OCI-LY3 (cell line): ENCODE data around the gene OR2T27.

ENCODE experiments used
- H2AFZ ChIP-seq: fragments of 200-600, 300-600 bp; shearing (Covaris generic); 2 replicates; pipeline ENCODE4 v1.6.0; 2014; ENCODE audit warnings: antibody characterized with exemption, low read depth, low read length
- H3K27ac ChIP-seq: fragments of 200-600, 300-600 bp; sonication (generic); 2 replicates; pipeline ENCODE4 v1.5.1; 2014; ENCODE audit warnings: mild to moderate bottlenecking, low read length, moderate library complexity, mixed read lengths
- H3K27me3 ChIP-seq: fragments of 200-600, 300-600 bp; sonication (generic); 2 replicates; pipeline ENCODE4 v1.6.1; 2014; ENCODE audit warnings: low read depth, low read length, mixed read lengths
- H3K36me3 ChIP-seq: fragments of 200-600, 300-600 bp; sonication (generic); replicated peaks from 2 replicates; pipeline ENCODE3; 2014; ENCODE audit warnings: low read depth, low read length, mixed read lengths
- H3K4me1 ChIP-seq: fragments of 300-600, 200-600 bp; sonication (generic); 2 replicates; pipeline ENCODE4 v1.6.1; 2014; ENCODE audit warnings: low read length, mixed read lengths
- H3K4me2 ChIP-seq: fragments of 200-600, 300-600 bp; sonication (generic); 2 replicates; pipeline ENCODE4 v1.6.1; 2014; ENCODE audit warnings: low read length, mixed read lengths
- H3K4me3 ChIP-seq: fragments of 300-600, 200-600 bp; sonication (generic); 2 replicates; pipeline ENCODE4 v1.5.1; 2014; ENCODE audit warnings: antibody characterized with exemption, mild to moderate bottlenecking, low read length, moderate library complexity
- H3K79me2 ChIP-seq: fragments of 300-600, 200-600 bp; shearing (Covaris generic); 2 replicates; pipeline ENCODE4 v1.6.1; 2014; ENCODE audit warnings: mild to moderate bottlenecking, low read length, mixed read lengths
- H3K9ac ChIP-seq: fragments of 300-600, 200-600 bp; shearing (Covaris generic); 2 replicates; pipeline ENCODE4 v1.6.0; 2014; ENCODE audit warnings: mild to moderate bottlenecking, low read length, moderate library complexity
- H3K9me3 ChIP-seq: fragments of 200-600, 300-600 bp; shearing (Covaris generic); 2 replicates; pipeline ENCODE4 v1.6.1; 2014; ENCODE audit warnings: low read length, mixed read lengths; ENCODE audit not compliant: insufficient read depth
- H4K20me1 ChIP-seq: fragments of 200-600, 300-600 bp; sonication (generic); 2 replicates; pipeline ENCODE4 v1.6.1; 2016; ENCODE audit warnings: low read length, mixed read lengths; ENCODE audit not compliant: insufficient read depth
- EZH2phosphoT487 ChIP-seq: fragments of 200-600 bp; shearing (Covaris generic); IDR thresholded peaks from 2 replicates; pipeline ENCODE4 v1.6.1; 2018; ENCODE audit warnings: antibody characterized with exemption, mixed run types, low read depth
- TF ChIP-seq, protein P1 (sequence below): fragments of 200-600, 300-600 bp; sonication (generic); IDR thresholded peaks from 2 replicates; pipeline ENCODE4 v1.5.1; 2014; ENCODE audit warnings: antibody characterized with exemption, low read length, low read depth

The OR2T27 gene

DNA sequence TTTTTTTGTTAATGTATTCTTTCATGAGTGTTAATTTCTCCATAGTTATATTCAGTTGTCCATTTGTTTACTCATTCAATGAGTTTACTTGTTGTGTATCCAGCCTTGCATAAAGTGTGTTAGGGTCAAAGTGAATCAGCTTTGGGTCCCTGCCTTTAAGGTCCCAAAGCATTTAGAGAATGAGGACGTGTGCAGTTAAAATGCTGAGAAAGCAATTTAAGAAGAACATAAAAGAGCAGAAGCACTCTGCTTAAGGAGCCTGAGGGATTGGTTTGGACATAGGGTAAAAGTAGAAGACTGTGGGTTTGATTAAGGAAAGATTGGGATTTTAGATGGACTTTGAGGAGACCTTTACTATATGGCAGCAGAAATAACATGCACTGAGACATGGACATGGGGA is 43.8 kb upstream of the OR2T27 start:
- Histone ChIP-seq H3K4me2 (no peak overlapping the region), H4K20me1 (no peaks in the 10 kb centered on the region), H3K36me3 (no peaks in the 10 kb centered on the region), H3K4me3 (no peak overlapping the region), H3K9ac (no peak overlapping the region), H3K79me2 (no peaks in the 10 kb centered on the region), H3K27me3 (peaks cover 45% of the 10 kb centered on the region), H3K9me3 (no peaks in the 10 kb centered on the region), H2AFZ (no peak overlapping the region), H3K4me1 (no peaks in the 10 kb centered on the region), H3K27ac (no peak overlapping the region)
- TF ChIP-seq, protein P1, sequence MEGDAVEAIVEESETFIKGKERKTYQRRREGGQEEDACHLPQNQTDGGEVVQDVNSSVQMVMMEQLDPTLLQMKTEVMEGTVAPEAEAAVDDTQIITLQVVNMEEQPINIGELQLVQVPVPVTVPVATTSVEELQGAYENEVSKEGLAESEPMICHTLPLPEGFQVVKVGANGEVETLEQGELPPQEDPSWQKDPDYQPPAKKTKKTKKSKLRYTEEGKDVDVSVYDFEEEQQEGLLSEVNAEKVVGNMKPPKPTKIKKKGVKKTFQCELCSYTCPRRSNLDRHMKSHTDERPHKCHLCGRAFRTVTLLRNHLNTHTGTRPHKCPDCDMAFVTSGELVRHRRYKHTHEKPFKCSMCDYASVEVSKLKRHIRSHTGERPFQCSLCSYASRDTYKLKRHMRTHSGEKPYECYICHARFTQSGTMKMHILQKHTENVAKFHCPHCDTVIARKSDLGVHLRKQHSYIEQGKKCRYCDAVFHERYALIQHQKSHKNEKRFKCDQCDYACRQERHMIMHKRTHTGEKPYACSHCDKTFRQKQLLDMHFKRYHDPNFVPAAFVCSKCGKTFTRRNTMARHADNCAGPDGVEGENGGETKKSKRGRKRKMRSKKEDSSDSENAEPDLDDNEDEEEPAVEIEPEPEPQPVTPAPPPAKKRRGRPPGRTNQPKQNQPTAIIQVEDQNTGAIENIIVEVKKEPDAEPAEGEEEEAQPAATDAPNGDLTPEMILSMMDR = no peak
- no peak for TF ChIP-seq EZH2phosphoT487

DNA sequence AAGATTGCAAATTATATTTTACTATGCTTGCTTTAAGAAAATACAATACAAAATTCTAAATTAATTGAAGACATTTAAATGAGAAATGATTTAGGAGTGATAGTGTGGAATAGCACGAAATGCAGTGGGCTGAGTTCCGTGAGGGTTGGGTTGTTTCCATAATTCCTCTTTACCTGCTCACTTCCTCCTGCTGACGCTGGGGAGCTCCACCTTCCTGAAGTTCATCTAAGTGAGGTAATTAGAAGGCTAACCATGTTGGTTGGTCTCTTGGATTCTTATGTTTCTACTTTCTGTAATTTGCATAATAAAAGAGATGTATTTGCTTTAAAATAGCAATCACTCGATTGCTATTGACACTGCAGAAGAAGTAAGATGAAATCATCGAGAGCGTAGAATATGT is 42.6 kb upstream of the OR2T27 start:
- no peak overlapping the region for H2AFZ ChIP-seq

DNA sequence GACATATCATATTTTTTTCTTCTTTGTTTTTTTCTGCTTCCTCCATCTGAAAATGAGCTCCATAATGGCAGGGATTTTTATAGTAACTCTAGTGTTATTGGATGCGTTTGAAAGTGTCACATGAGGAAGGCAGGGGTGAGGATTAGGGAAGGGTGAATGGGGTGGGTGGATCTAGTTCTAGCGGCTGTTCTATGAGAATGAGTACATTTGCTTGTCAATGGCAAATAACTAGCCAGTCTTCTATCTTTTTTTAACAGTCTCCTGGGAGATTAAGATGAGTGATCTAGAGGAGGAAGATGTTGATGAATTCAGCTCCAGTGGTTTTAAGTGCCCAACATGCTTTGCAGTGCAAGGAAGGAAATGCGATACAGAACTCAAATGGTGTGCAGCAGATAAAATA is 41.4 kb upstream of the OR2T27 start:
- Histone ChIP-seq H2AFZ (no peak overlapping the region), H3K4me2 (no peak overlapping the region), H4K20me1 (no peaks in the 10 kb centered on the region), H3K9ac (no peak overlapping the region), H3K36me3 (no peaks in the 10 kb centered on the region), H3K27ac (no peak overlapping the region), H3K27me3 (peaks cover 27% of the 10 kb centered on the region), H3K9me3 (no peaks in the 10 kb centered on the region), H3K4me1 (no peaks in the 10 kb centered on the region), H3K4me3 (no peak overlapping the region), H3K79me2 (no peaks in the 10 kb centered on the region)
- TF ChIP-seq, protein P1 = no peak
- TF ChIP-seq EZH2phosphoT487 = no peak

More for the DNA sequence above, 42.6 kb upstream of the OR2T27 start:
- H4K20me1 ChIP-seq = no peaks in the 10 kb centered on the region
- no peak overlapping the region for H3K4me3 ChIP-seq
- H3K79me2 ChIP-seq = no peaks in the 10 kb centered on the region
- TF ChIP-seq, protein P1 = peak; percentile 16; the same call in 1 of the 2 replicates
- no peak for TF ChIP-seq EZH2phosphoT487
- no peak overlapping the region for H3K27ac ChIP-seq
- no peaks in the 10 kb centered on the region for H3K9me3 ChIP-seq
- H3K27me3 ChIP-seq = peaks cover 38% of the 10 kb centered on the region
- no peak overlapping the region for H3K9ac ChIP-seq
- H3K36me3 ChIP-seq = no peaks in the 10 kb centered on the region
- H3K4me1 ChIP-seq = no peaks in the 10 kb centered on the region
- no peak overlapping the region for H3K4me2 ChIP-seq

DNA sequence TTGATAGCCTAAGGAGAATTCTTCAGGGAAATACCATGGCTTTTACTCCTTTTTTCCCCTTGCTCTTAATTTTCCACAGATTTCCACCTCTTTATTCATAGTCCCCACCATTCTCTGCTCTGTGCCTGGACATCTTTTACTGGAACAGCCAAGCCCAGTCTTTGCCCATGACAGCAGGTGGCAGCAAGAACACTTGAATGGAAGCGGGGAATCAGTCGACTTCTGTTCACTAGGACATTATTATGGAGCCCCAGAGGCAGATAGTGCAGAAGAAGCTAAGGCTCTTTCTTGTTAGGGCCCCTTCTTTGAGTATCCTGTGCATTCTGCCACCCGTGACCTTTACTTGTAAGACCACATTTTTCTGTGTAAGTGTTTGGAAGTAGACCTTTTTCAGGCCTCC is 40.9 kb upstream of the OR2T27 start:
- no peak for TF ChIP-seq EZH2phosphoT487
- TF ChIP-seq, protein P1 = peak; percentile 71
- H3K9me3 ChIP-seq = no peaks in the 10 kb centered on the region
- no peak overlapping the region for H3K4me3 ChIP-seq
- no peak overlapping the region for H3K9ac ChIP-seq
- H4K20me1 ChIP-seq = no peaks in the 10 kb centered on the region
- H3K4me1 ChIP-seq = no peaks in the 10 kb centered on the region
- H3K79me2 ChIP-seq = no peaks in the 10 kb centered on the region
- H3K27me3 ChIP-seq = peaks cover 24% of the 10 kb centered on the region
- no peaks in the 10 kb centered on the region for H3K36me3 ChIP-seq
- H3K27ac ChIP-seq = no peak overlapping the region
- H2AFZ ChIP-seq = no peak overlapping the region
- H3K4me2 ChIP-seq = no peak overlapping the region
